Astrocyte (in vitro differentiated cells and primary cell): ENCODE results near the gene PDE9A. TPM values are rescaled to one million over a fixed set of nuclear protein-coding genes. Genes with fewer than 3 reads are reported as not detected.

Experiments used
- DNase-seq: peaks from one replicate; pipeline ENCODE4 v3.0.0-alpha.2; 2010; ENCODE audit warnings: low read depth
- FAIRE-seq: peaks from 2 replicates; lab custom pipeline; 2011; peaks lifted over from hg19 to GRCh38; lab: Jason Lieb, UNC
- H2AFZ ChIP-seq: 2 replicates; pipeline ENCODE4 v1.6.0; 2012; ENCODE audit warnings: low read depth, low read length, inconsistent platforms
- H3K27ac ChIP-seq: 2 replicates; pipeline ENCODE4 v1.5.1; 2011; ENCODE audit warnings: low read depth, low read length, inconsistent platforms
- H3K27me3 ChIP-seq: 2 replicates; pipeline ENCODE4 v1.6.0; 2011; ENCODE audit warnings: low read length, inconsistent platforms; ENCODE audit not compliant: insufficient read depth
- H3K36me3 ChIP-seq: 2 replicates; pipeline ENCODE4 v1.5.1; 2011; ENCODE audit warnings: low read length, inconsistent platforms; ENCODE audit not compliant: insufficient read depth
- H3K4me1 ChIP-seq: 2 replicates; pipeline ENCODE4 v1.5.1; 2011; ENCODE audit warnings: low read length, inconsistent platforms; ENCODE audit not compliant: insufficient read depth
- H3K4me2 ChIP-seq: 2 replicates; pipeline ENCODE4 v1.6.0; 2012; ENCODE audit warnings: low read length, inconsistent platforms
- H3K4me3 ChIP-seq: 2 replicates; pipeline ENCODE4 v1.5.1; 2011; ENCODE audit warnings: low read depth, mild to moderate bottlenecking, low read length, inconsistent platforms; ENCODE audit not compliant: insufficient read depth
- H3K79me2 ChIP-seq: 2 replicates; pipeline ENCODE4 v1.6.0; 2012; ENCODE audit warnings: mild to moderate bottlenecking, low read length, inconsistent platforms; ENCODE audit not compliant: insufficient read depth
- H3K9ac ChIP-seq: 2 replicates; pipeline ENCODE4 v1.6.0; 2012; ENCODE audit warnings: mild to moderate bottlenecking, low read length, inconsistent platforms
- H3K9me3 ChIP-seq: 2 replicates; pipeline ENCODE4 v1.5.1; 2012; ENCODE audit warnings: low read depth, mild to moderate bottlenecking, low read length, inconsistent platforms; ENCODE audit not compliant: insufficient read depth
- H4K20me1 ChIP-seq: 2 replicates; pipeline ENCODE4 v1.6.0; 2012; ENCODE audit warnings: low read length, inconsistent platforms; ENCODE audit not compliant: insufficient read depth
- H3K27ac Mint-ChIP-seq: one replicate; pipeline ENCODE4 v1.8.0; 2021; ENCODE audit warnings: mild to moderate bottlenecking, mixed read lengths; ENCODE audit not compliant: unreplicated experiment
- H3K27me3 Mint-ChIP-seq: one replicate; pipeline ENCODE4 v1.8.0; 2021; ENCODE audit warnings: low read depth, mixed read lengths; ENCODE audit not compliant: unreplicated experiment
- H3K36me3 Mint-ChIP-seq: one replicate; pipeline ENCODE4 v1.8.0; 2021; ENCODE audit warnings: low read depth, mixed read lengths; ENCODE audit not compliant: unreplicated experiment
- H3K4me1 Mint-ChIP-seq: one replicate; pipeline ENCODE4 v1.8.0; 2021; ENCODE audit warnings: low read depth, mixed read lengths; ENCODE audit not compliant: unreplicated experiment
- H3K4me3 Mint-ChIP-seq: one replicate; pipeline ENCODE4 v1.8.0; 2021; ENCODE audit warnings: mild to moderate bottlenecking, moderate library complexity, mixed read lengths; ENCODE audit not compliant: unreplicated experiment
- H3K9me3 Mint-ChIP-seq: one replicate; pipeline ENCODE4 v1.8.0; 2021; ENCODE audit warnings: mild to moderate bottlenecking, mixed read lengths; ENCODE audit not compliant: unreplicated experiment
- CTCF ChIP-seq: IDR thresholded peaks from 2 replicates; pipeline ENCODE4 v1.5.1; 2011; ENCODE audit warnings: low read depth, mild to moderate bottlenecking, inconsistent platforms, low read length, moderate library complexity; ENCODE audit not compliant: insufficient read depth
- EZH2 ChIP-seq: IDR thresholded peaks from 2 replicates; pipeline ENCODE4 v1.6.1; 2012; ENCODE audit warnings: mild to moderate bottlenecking, low read length, inconsistent platforms; ENCODE audit not compliant: insufficient read depth
- total RNA-seq: library from RNA; stranded (reverse); gene quantifications from 2 replicates; pipeline ENCODE4 v1.2.1, GENCODE V29; 2021

Gene PDE9A
- total RNA-seq, 1 donor from 2014 or later: 7.8 TPM

GRCh38 chr21:42637267-42638041 is 16.0 kb upstream of the PDE9A start:
- DNase-seq (no peak), FAIRE-seq (no peak)
- Histone ChIP-seq H3K36me3 (no peaks in the 10 kb centered on the region), H3K4me1 (no peaks in the 10 kb centered on the region), H3K4me3 (no peak overlapping the region), H3K27me3 (peaks cover 19% of the 10 kb centered on the region), H4K20me1 (no peaks in the 10 kb centered on the region), H3K4me2 (no peak overlapping the region), H2AFZ (no peak overlapping the region), H3K9ac (no peak overlapping the region), H3K27ac (no peak overlapping the region), H3K9me3 (no peaks in the 10 kb centered on the region), H3K79me2 (no peaks in the 10 kb centered on the region)
- Mint-ChIP-seq H3K4me1 (peaks cover 9% of the 10 kb centered on the region), H3K27me3 (peaks cover 15% of the 10 kb centered on the region), H3K9me3 (no peaks in the 10 kb centered on the region), H3K27ac (no peak overlapping the region), H3K4me3 (no peak overlapping the region), H3K36me3 (no peaks in the 10 kb centered on the region)
- no peak for TF ChIP-seq EZH2
- TF ChIP-seq CTCF: no peak

GRCh38 chr21:42638266-42638863 is 15.1 kb upstream of the PDE9A start:
- H3K27ac Mint-ChIP-seq: no peak overlapping the region
- Histone ChIP-seq H3K4me3 (no peak overlapping the region), H3K9ac (no peak overlapping the region), H4K20me1 (no peaks in the 10 kb centered on the region), H3K4me1 (no peaks in the 10 kb centered on the region), H3K79me2 (no peaks in the 10 kb centered on the region), H3K27me3 (peaks cover 19% of the 10 kb centered on the region), H3K4me2 (no peak overlapping the region), H3K36me3 (no peaks in the 10 kb centered on the region), H3K9me3 (no peaks in the 10 kb centered on the region), H2AFZ (no peak overlapping the region), H3K27ac (no peak overlapping the region)
- peaks cover 18% of the 10 kb centered on the region for H3K27me3 Mint-ChIP-seq
- DNase-seq (no peak), FAIRE-seq (no peak)
- H3K36me3 Mint-ChIP-seq: no peaks in the 10 kb centered on the region
- H3K9me3 Mint-ChIP-seq: no peaks in the 10 kb centered on the region
- no peak overlapping the region for H3K4me3 Mint-ChIP-seq
- peaks cover 9% of the 10 kb centered on the region for H3K4me1 Mint-ChIP-seq
- TF ChIP-seq CTCF: no peak
- no peak for TF ChIP-seq EZH2
